Measurements from ENCODE around the gene SLAMF9.

DNA sequence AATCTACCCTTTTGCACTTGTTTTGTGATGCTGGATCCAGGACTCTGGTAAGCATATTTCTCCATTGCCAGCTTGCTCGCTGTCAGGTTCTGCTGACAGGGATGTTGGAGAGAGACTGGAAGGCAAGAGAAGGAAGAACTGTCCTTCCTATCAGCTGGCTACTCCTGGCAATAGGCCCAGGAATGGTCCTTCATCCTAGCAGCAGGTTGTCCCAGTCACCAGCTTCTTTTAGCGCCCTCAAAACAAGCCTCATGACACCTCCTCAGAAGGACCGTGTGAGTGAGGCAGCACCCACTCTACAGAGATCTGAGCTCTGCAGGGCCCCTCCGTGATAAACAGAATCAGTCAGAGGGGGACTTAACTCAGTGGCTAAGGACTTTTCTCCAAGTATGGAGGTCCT is 33.1 kb upstream of the SLAMF9 start:
- TF ChIP-seq POLR2A (IDR thresholded peaks at IDR 0.05), result no peak
- TF ChIP-seq, protein P1, sequence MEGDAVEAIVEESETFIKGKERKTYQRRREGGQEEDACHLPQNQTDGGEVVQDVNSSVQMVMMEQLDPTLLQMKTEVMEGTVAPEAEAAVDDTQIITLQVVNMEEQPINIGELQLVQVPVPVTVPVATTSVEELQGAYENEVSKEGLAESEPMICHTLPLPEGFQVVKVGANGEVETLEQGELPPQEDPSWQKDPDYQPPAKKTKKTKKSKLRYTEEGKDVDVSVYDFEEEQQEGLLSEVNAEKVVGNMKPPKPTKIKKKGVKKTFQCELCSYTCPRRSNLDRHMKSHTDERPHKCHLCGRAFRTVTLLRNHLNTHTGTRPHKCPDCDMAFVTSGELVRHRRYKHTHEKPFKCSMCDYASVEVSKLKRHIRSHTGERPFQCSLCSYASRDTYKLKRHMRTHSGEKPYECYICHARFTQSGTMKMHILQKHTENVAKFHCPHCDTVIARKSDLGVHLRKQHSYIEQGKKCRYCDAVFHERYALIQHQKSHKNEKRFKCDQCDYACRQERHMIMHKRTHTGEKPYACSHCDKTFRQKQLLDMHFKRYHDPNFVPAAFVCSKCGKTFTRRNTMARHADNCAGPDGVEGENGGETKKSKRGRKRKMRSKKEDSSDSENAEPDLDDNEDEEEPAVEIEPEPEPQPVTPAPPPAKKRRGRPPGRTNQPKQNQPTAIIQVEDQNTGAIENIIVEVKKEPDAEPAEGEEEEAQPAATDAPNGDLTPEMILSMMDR (IDR thresholded peaks at IDR 0.05), result no peak
